Ectodermal cell (in vitro differentiated cells): ENCODE measurements around the gene SETSIP.
"Not testable (repeated sequence)": the region's sequence is repeated elsewhere in the genome, so short reads cannot be mapped to it uniquely, and the experiment has no call there.

Source experiments
- H3K27ac ChIP-seq: 2 replicates; pipeline ENCODE4 v1.7.0; 2013; ENCODE audit warnings: mild to moderate bottlenecking, low read depth, low read length; ENCODE audit not compliant: insufficient read depth, poor library complexity, severe bottlenecking
- H3K27me3 ChIP-seq: 2 replicates; pipeline ENCODE4 v1.7.0; 2013; ENCODE audit warnings: mild to moderate bottlenecking, low read length; ENCODE audit not compliant: insufficient read depth, control insufficient read depth, poor library complexity, severe bottlenecking
- H3K36me3 ChIP-seq: one replicate; pipeline ENCODE4 v1.7.0; 2013; ENCODE audit warnings: low read length; ENCODE audit not compliant: control insufficient read depth, insufficient read depth
- H3K4me1 ChIP-seq: one replicate; pipeline ENCODE4 v1.7.0; 2013; ENCODE audit warnings: low read length; ENCODE audit not compliant: control insufficient read depth, insufficient read depth
- H3K4me3 ChIP-seq: 2 replicates; pipeline ENCODE4 v1.7.0; 2013; ENCODE audit warnings: low read depth, low read length, control low read depth; ENCODE audit not compliant: insufficient read depth
- H3K9me3 ChIP-seq: 2 replicates; pipeline ENCODE4 v1.7.0; 2013; ENCODE audit warnings: mild to moderate bottlenecking, low read length, moderate library complexity; ENCODE audit not compliant: control insufficient read depth
- WGBS, 2 experiments: methylation state at CpG; one replicate each; pipeline ENCODE4 v1.1.7; 2013; ENCODE audit warnings: missing lambda C conversion rate in 2 of 2; 5-methylcytosine and 5-hydroxymethylcytosine counted together

The SETSIP gene

DNA sequence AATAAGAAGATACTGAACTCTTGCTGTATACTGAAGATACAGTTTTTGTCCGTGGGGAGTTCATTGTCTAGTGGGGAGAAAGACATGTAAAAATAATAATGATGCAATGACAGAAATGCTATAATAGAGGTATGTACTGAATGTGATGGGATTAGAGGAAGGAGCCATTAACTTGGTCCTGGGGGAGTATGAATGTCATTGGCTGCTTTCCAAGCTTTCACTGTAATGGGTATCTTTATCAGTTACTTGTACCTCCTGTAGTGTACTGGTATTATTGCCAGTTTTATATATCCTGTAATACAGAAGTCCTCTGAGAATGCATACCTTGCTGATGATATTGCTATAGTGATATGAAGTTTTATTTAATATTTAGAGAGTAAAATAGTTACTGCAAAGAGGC, 12.3 kb upstream of the SETSIP start:
- H3K4me1 ChIP-seq: no peaks in the 10 kb centered on the region
- 97 to 98% methylated on average over 1 of the region's 1 CpG for WGBS, 2 experiments

GRCh38 chr1:92085727-92086126, 10.5 kb upstream of the SETSIP start:
- no peak overlapping the region for H3K27ac ChIP-seq
- no peaks in the 10 kb centered on the region for H3K36me3 ChIP-seq
- no peaks in the 10 kb centered on the region for H3K4me1 ChIP-seq
- no peaks in the 10 kb centered on the region for H3K27me3 ChIP-seq
- H3K4me3 ChIP-seq: no peak overlapping the region
- 90 to 93% methylated on average over 4 of the region's 4 CpGs for WGBS, 2 experiments
- H3K9me3 ChIP-seq: no peaks in the 10 kb centered on the region

More for the DNA sequence above, 12.3 kb upstream of the SETSIP start:
- Histone ChIP-seq H3K27ac (no peak overlapping the region), H3K36me3 (no peaks in the 10 kb centered on the region), H3K9me3 (no peaks in the 10 kb centered on the region), H3K4me3 (no peak overlapping the region), H3K27me3 (no peaks in the 10 kb centered on the region)

- H3K4me3 ChIP-seq: no peak overlapping the region
- no peaks in the 10 kb centered on the region for H3K9me3 ChIP-seq
- WGBS, 2 experiments: 98% methylated on average over 1 of the region's 1 CpG
- no peaks in the 10 kb centered on the region for H3K27me3 ChIP-seq
- no peaks in the 10 kb centered on the region for H3K4me1 ChIP-seq
- H3K27ac ChIP-seq: no peak overlapping the region
- no peaks in the 10 kb centered on the region for H3K36me3 ChIP-seq
Observed at GRCh38 chr1:92084651-92085050, 9.4 kb upstream of the SETSIP start.

DNA sequence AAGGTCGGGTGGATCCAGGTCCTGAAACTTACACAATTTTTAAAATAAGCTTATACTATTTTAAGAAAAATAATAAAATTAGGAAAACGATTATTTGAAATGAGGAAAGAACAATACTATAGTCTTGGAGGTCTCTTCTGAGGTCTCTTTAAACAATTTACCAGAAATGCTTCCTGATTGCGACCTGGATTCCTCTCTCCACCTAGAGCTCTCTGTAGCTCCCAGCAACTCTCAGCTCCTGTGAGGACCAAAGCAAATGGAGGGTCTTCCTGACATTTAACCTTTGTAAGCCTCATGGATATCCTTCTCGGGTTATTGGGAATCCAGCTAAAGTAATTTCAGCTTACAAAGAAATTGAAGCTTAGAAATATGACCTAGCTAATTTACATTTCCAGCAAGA, 5.8 kb upstream of the SETSIP start:
- H3K27ac ChIP-seq: no peak overlapping the region

GRCh38 chr1:92080128-92080985, 5.1 kb upstream of the SETSIP start, which contains the start of gene BTBD8:
TSS of gene BTBD8 (plus strand) at chr1:92080345. CDS start at chr1:92080572, 227 bp downstream.
- 0 to 1% methylated on average over 55 of the region's 55 CpGs for WGBS, 2 experiments
- H3K4me3 ChIP-seq: peak within 1 kb of the TSS; percentile 75
- H3K36me3 ChIP-seq: no peaks in the 10 kb centered on the region
- no peaks in the 10 kb centered on the region for H3K4me1 ChIP-seq
- no peaks in the 10 kb centered on the region for H3K27me3 ChIP-seq
- no peaks in the 10 kb centered on the region for H3K9me3 ChIP-seq
- H3K27ac ChIP-seq: no peak within 1 kb of the TSS

More for the DNA sequence above, 5.8 kb upstream of the SETSIP start:
- peak overlapping the region; percentile 75 for H3K4me3 ChIP-seq
- H3K4me1 ChIP-seq: no peaks in the 10 kb centered on the region
- no peaks in the 10 kb centered on the region for H3K9me3 ChIP-seq
- no peaks in the 10 kb centered on the region for H3K27me3 ChIP-seq
- WGBS, 2 experiments: 50 to 70% methylated on average over 3 to 4 of the region's 4 CpGs
- H3K36me3 ChIP-seq: no peaks in the 10 kb centered on the region

DNA sequence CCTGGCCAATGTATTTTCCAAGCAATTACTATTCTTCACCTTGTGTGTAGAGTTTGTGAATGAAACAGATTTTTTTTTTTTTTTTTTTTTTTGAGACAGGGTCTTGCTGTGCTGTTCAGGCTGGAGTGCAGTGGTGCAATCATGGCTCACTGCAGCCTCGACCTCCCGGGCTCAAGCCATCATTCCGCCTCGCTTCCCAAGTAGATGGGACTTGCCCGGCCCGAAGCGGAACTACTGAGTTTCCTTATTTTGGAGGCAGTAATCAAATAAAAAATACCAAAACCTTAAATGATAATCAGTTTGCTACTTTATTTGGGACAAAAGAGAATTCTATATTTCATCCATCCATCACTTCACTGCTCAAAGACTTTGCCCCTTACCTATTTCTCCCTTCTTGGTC, 4.2 kb upstream of the SETSIP start:
- Histone ChIP-seq H3K27ac (no peak overlapping the region), H3K36me3 (no peaks in the 10 kb centered on the region), H3K4me1 (no peaks in the 10 kb centered on the region), H3K27me3 (no peaks in the 10 kb centered on the region), H3K4me3 (peak overlapping the region; percentile 75), H3K9me3 (no peaks in the 10 kb centered on the region)
- 83 to 88% methylated on average over 7 of the region's 7 CpGs for WGBS, 2 experiments

DNA sequence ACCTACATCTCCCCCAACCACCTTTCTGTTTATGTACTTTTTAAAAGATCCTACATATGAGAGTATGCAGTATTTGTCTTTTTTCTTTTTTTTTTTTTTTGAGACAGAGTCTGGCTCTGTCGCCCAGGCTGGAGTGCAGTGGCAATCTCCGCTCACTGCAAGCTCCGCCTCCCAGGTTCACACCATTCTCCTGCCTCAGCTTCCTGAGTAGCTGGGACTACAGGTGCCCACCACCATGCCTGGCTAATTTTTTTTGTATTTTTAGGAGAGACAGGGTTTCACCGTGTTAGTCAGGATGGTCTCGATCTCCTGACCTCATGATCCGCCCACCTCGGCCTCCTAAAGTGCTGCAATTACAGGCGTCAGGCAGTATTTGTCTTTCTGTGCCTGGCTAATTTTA, 2.9 kb upstream of the SETSIP start:
- not testable (repeated sequence) for H3K27me3 ChIP-seq, H3K9me3 ChIP-seq, H3K4me3 ChIP-seq, H3K27ac ChIP-seq, H3K4me1 ChIP-seq, H3K36me3 ChIP-seq
- WGBS, 2 experiments: 92 to 93% methylated on average over 8 of the region's 8 CpGs

DNA sequence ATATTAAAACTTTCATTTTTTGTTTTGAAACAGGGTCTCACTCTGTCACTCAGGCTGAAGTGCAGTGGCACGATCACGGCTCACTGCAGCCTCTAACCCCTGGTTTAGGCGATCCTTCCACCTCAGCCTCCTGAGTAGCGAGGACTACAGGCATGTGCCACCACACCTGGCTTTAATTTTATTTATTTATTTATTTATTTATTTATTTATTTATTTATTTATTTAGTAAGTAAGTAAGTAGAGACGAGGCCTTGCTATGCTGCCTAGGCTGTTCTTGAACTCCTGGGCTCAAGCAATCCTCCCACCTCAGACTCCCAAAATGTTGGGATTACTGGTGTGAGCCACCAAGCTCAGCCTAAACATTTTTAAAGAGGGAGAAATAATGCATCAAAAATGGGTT, 1.2 kb upstream of the SETSIP start:
- no peaks in the 10 kb centered on the region for H3K9me3 ChIP-seq
- H3K4me1 ChIP-seq: no peaks in the 10 kb centered on the region
- H3K27me3 ChIP-seq: no peaks in the 10 kb centered on the region
- no peak overlapping the region for H3K4me3 ChIP-seq
- WGBS, 2 experiments: 91 to 94% methylated on average over 4 to 5 of the region's 5 CpGs
- no peaks in the 10 kb centered on the region for H3K36me3 ChIP-seq
- no peak overlapping the region for H3K27ac ChIP-seq

DNA sequence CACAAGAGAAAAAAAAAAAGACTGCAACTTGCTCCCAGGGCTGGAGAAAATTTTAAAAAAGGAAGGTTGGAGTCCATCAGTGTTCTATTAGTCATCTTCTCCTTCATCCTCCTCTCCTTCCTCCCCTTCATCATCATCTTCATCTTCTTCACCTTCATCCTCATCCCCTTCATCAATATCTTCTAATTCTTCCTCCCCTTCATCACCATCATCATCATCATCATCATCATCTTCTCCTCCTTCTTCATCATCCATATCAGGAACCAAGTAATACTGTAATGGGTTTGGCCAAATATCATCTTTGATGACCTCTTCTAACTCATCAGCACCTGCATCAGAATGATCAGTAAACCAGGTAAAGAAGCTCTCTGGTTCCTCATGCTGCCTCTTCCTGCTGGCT, 765 bp downstream of the SETSIP start:
- H3K27ac ChIP-seq, H3K36me3 ChIP-seq, H3K27me3 ChIP-seq: not testable (repeated sequence)

DNA sequence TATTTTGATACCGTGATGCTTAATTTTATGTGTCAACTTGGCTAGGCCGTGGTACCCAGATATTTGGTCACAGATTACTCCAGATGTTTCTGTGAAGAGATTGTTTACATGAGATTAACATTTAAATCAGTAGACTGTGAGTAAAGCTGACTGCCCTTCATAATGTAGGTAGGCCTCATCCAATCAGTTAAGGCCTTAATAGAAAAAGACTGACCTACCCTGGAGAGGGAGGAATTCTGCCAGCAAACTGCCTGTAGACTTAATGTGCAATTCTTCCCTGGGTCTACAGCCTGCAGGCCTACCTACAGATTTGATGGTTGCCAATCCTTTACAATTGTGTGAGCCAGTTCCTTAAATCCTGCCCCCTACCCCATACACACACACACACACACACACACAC, 4.3 kb downstream of the SETSIP start:
- Histone ChIP-seq H3K4me3 (no peak overlapping the region), H3K36me3 (no peaks in the 10 kb centered on the region), H3K9me3 (no peaks in the 10 kb centered on the region), H3K27ac (no peak overlapping the region), H3K4me1 (no peaks in the 10 kb centered on the region), H3K27me3 (no peaks in the 10 kb centered on the region)
- 79 to 88% methylated on average over 2 of the region's 2 CpGs for WGBS, 2 experiments

More for the DNA sequence above, 765 bp downstream of the SETSIP start:
- H3K4me3 ChIP-seq, H3K9me3 ChIP-seq, H3K4me1 ChIP-seq: not testable (repeated sequence)
